HepG2 (cell line): ENCODE measurements around the gene CD19. TPM values are rescaled to one million over a fixed set of nuclear protein-coding genes. Genes with fewer than 3 reads are reported as not detected.

Source experiments
- ARNT ChIP-seq: fragments of 450-650 bp; IDR thresholded peaks from 2 replicates; pipeline ENCODE4 v1.6.1; 2017
- CHD2 ChIP-seq: IDR thresholded peaks from 2 replicates; pipeline ENCODE4 v1.6.1; 2011; ENCODE audit warnings: low read depth, low read length, improper control_type of control experiment
- CREB1 ChIP-seq, 2 experiments: fragments of 450-650 bp in 1 of 2; IDR thresholded peaks; 2 replicates each; pipeline ENCODE4 v1.6.1; 2016 to 2017; ENCODE audit warnings: control low read depth in 1 of 2, mild to moderate bottlenecking in 1 of 2, missing compliant biosample characterization in 1 of 2, missing genetic modification characterization in 1 of 2
- EEA1 ChIP-seq: sonication (generic); formaldehyde crosslinking; IDR thresholded peaks from 2 replicates; pipeline ENCODE4 v1.5.1; 2020; ENCODE audit warnings: mild to moderate bottlenecking, missing genetic modification reagents, borderline replicate concordance
- FLYWCH1 ChIP-seq: sonication (generic); formaldehyde crosslinking; IDR thresholded peaks from 2 replicates; pipeline ENCODE4 v1.8.1; 2023; ENCODE audit warnings: mild to moderate bottlenecking, missing genetic modification reagents
- FOXM1 ChIP-seq: sonication (generic); formaldehyde crosslinking; IDR thresholded peaks from 2 replicates; pipeline ENCODE4 v1.5.0; 2020; ENCODE audit warnings: missing genetic modification reagents
- FOXP1 ChIP-seq, 2 experiments: fragments of 450-650 bp in 1 of 2; IDR thresholded peaks; 2 replicates each; pipeline ENCODE4 v1.6.1; 2017 to 2018; ENCODE audit warnings: antibody characterized with exemption in 1 of 2
- GATAD2A ChIP-seq: IDR thresholded peaks from 2 replicates; pipeline ENCODE4 v1.6.1; 2016
- NFIC ChIP-seq: IDR thresholded peaks from 2 replicates; pipeline ENCODE4 v1.6.1; 2012; ENCODE audit warnings: mild to moderate bottlenecking, low read length, inconsistent platforms
- POGZ ChIP-seq: sonication (generic); formaldehyde crosslinking; IDR thresholded peaks from 2 replicates; pipeline ENCODE4 v1.4.0; 2020; ENCODE audit warnings: mild to moderate bottlenecking, missing genetic modification reagents
- RNF2 ChIP-seq: fragments of 450-650 bp; conservative IDR thresholded peaks from 2 replicates; pipeline ENCODE4 v1.6.1; 2016; ENCODE audit warnings: low read depth
- SIN3A ChIP-seq: IDR thresholded peaks from 2 replicates; pipeline ENCODE4 v1.6.1; 2011; ENCODE audit warnings: low read depth, mild to moderate bottlenecking, control low read depth, low read length, borderline replicate concordance
- ZBTB42 ChIP-seq: sonication (generic); formaldehyde crosslinking; IDR thresholded peaks from 2 replicates; pipeline ENCODE4 v1.5.0; 2020; ENCODE audit warnings: mild to moderate bottlenecking, missing genetic modification reagents
- ZNF124 ChIP-seq: sonication (generic); formaldehyde crosslinking; IDR thresholded peaks from 2 replicates; pipeline ENCODE4 v1.4.0; 2020; ENCODE audit warnings: missing genetic modification reagents
- ZNF234 ChIP-seq: sonication (generic); formaldehyde crosslinking; conservative IDR thresholded peaks from 2 replicates; pipeline ENCODE4 v1.5.1; 2020; ENCODE audit warnings: mild to moderate bottlenecking, missing genetic modification reagents
- ZNF570 ChIP-seq: sonication (generic); formaldehyde crosslinking; IDR thresholded peaks from 2 replicates; pipeline ENCODE4 v1.4.0; 2020; ENCODE audit warnings: mild to moderate bottlenecking, missing genetic modification reagents, borderline replicate concordance
- ZNF607 ChIP-seq: sonication (generic); formaldehyde crosslinking; IDR thresholded peaks from 2 replicates; pipeline ENCODE4 v1.5.1; 2020; ENCODE audit warnings: missing genetic modification reagents, mild to moderate bottlenecking, borderline replicate concordance
- ZNF792 ChIP-seq: IDR thresholded peaks from 2 replicates; pipeline ENCODE4 v1.6.1; 2016
- polyA plus RNA-seq, 8 experiments: library from polyadenylated mRNA; depleted of rRNA in 3 of 8; stranded (reverse) in 7 of 8; unstranded in 1 of 8; fragments of >200 nt; fragmentation: Illumina TruSeq in 4 of 8; extraction: Trizol in 4 of 8; gene quantifications; 2 replicates each; pipeline versions ENCODE4 v1.2.1 to v1.2.3, GENCODE V29; 2011 to 2016; ENCODE audit warnings: low read depth in 4 of 8, missing spikeins in 1 of 8, mixed read lengths in 1 of 8; ENCODE audit not compliant: insufficient read depth in 1 of 8
- total RNA-seq, 5 experiments: library from RNA; depleted of rRNA; stranded (reverse); fragments of >200 nt; fragmentation: Illumina TruSeq; extraction: Trizol; gene quantifications; 2 replicates each; pipeline ENCODE4 v1.2.3, GENCODE V29; 2016; ENCODE audit warnings: low read depth in 1 of 5
- TF ChIP-seq, protein P1 (sequence below): sonication (generic); formaldehyde crosslinking; IDR thresholded peaks from 2 replicates; pipeline ENCODE4 v1.4.0; 2020; ENCODE audit warnings: missing genetic modification reagents
- TF ChIP-seq, protein P2 (sequence below): sonication (generic); formaldehyde crosslinking; IDR thresholded peaks from 2 replicates; pipeline ENCODE4 v1.5.1; 2020; ENCODE audit warnings: mild to moderate bottlenecking, missing genetic modification reagents, moderate library complexity
- TF ChIP-seq, protein P3 (sequence below): sonication (generic); formaldehyde crosslinking; IDR thresholded peaks from 2 replicates; pipeline ENCODE4 v1.4.0; 2020; ENCODE audit warnings: mild to moderate bottlenecking, missing genetic modification reagents, borderline replicate concordance

The CD19 gene
- total and polyA plus RNA-seq, 2 of the 13 experiments (the other 11 are each of a cell fraction or from before 2014, with no cell fraction given) = 0.55 to 1.1 TPM

DNA sequence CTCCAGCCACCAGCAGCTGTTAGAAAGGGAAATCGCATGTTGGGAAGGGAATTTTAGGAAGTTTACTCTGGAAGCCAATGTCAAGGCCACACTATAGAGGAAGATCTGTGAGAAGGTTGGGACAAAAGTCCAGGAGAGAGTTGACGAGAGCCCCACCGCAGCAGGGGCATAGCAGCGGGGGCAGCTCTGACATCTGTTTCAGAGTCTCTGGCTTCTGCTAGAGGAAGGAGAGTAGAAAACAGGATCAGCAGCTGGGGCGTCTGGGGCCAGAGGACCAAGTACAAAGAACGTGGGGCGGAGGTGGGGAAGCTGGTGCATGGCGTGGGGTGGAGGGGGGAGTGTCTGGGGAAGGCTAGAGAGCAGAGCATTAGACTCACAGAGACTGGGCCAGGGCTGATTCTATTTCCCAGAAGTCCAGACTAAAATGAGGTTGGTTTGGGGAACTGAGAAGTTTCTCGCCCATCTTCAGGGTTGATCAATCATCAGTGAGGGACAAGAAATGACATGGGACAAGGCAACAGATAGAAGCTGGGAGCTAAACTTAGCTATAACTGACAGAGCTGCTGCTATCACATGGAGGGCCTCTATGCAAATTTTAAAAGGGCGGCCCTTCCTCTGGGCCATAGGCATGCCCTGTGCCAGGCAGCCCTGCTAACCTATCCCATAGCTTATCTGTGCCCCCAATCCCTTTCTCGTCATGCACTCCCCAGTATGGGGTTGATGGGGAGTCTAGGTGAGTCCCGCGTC, 7.9 kb upstream of the CD19 start (continued):
- TF ChIP-seq, protein P1, sequence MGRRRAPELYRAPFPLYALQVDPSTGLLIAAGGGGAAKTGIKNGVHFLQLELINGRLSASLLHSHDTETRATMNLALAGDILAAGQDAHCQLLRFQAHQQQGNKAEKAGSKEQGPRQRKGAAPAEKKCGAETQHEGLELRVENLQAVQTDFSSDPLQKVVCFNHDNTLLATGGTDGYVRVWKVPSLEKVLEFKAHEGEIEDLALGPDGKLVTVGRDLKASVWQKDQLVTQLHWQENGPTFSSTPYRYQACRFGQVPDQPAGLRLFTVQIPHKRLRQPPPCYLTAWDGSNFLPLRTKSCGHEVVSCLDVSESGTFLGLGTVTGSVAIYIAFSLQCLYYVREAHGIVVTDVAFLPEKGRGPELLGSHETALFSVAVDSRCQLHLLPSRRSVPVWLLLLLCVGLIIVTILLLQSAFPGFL (CRISPR knock-in tag) = no peak
- TF ChIP-seq RNF2 = no peak
- no peak for TF ChIP-seq ZNF124 (CRISPR knock-in tag)
- TF ChIP-seq GATAD2A (CRISPR knock-in tag) = peak; percentile 59; the same call in 1 of the 2 replicates
- TF ChIP-seq ZNF570 = no peak
- TF ChIP-seq, protein P2, sequence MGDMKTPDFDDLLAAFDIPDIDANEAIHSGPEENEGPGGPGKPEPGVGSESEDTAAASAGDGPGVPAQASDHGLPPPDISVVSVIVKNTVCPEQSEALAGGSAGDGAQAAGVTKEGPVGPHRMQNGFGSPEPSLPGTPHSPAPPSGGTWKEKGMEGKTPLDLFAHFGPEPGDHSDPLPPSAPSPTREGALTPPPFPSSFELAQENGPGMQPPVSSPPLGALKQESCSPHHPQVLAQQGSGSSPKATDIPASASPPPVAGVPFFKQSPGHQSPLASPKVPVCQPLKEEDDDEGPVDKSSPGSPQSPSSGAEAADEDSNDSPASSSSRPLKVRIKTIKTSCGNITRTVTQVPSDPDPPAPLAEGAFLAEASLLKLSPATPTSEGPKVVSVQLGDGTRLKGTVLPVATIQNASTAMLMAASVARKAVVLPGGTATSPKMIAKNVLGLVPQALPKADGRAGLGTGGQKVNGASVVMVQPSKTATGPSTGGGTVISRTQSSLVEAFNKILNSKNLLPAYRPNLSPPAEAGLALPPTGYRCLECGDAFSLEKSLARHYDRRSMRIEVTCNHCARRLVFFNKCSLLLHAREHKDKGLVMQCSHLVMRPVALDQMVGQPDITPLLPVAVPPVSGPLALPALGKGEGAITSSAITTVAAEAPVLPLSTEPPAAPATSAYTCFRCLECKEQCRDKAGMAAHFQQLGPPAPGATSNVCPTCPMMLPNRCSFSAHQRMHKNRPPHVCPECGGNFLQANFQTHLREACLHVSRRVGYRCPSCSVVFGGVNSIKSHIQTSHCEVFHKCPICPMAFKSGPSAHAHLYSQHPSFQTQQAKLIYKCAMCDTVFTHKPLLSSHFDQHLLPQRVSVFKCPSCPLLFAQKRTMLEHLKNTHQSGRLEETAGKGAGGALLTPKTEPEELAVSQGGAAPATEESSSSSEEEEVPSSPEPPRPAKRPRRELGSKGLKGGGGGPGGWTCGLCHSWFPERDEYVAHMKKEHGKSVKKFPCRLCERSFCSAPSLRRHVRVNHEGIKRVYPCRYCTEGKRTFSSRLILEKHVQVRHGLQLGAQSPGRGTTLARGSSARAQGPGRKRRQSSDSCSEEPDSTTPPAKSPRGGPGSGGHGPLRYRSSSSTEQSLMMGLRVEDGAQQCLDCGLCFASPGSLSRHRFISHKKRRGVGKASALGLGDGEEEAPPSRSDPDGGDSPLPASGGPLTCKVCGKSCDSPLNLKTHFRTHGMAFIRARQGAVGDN = no peak
- no peak for TF ChIP-seq CREB1 (IDR thresholded peaks at IDR 0.05)
- 0 out of 2 replicates have a peak, but pooled peaks have one; percentile 3 for TF ChIP-seq CREB1 (CRISPR knock-in tag; IDR thresholded peaks at IDR 0.05)
- TF ChIP-seq FLYWCH1 = no peak
- TF ChIP-seq, protein P3, sequence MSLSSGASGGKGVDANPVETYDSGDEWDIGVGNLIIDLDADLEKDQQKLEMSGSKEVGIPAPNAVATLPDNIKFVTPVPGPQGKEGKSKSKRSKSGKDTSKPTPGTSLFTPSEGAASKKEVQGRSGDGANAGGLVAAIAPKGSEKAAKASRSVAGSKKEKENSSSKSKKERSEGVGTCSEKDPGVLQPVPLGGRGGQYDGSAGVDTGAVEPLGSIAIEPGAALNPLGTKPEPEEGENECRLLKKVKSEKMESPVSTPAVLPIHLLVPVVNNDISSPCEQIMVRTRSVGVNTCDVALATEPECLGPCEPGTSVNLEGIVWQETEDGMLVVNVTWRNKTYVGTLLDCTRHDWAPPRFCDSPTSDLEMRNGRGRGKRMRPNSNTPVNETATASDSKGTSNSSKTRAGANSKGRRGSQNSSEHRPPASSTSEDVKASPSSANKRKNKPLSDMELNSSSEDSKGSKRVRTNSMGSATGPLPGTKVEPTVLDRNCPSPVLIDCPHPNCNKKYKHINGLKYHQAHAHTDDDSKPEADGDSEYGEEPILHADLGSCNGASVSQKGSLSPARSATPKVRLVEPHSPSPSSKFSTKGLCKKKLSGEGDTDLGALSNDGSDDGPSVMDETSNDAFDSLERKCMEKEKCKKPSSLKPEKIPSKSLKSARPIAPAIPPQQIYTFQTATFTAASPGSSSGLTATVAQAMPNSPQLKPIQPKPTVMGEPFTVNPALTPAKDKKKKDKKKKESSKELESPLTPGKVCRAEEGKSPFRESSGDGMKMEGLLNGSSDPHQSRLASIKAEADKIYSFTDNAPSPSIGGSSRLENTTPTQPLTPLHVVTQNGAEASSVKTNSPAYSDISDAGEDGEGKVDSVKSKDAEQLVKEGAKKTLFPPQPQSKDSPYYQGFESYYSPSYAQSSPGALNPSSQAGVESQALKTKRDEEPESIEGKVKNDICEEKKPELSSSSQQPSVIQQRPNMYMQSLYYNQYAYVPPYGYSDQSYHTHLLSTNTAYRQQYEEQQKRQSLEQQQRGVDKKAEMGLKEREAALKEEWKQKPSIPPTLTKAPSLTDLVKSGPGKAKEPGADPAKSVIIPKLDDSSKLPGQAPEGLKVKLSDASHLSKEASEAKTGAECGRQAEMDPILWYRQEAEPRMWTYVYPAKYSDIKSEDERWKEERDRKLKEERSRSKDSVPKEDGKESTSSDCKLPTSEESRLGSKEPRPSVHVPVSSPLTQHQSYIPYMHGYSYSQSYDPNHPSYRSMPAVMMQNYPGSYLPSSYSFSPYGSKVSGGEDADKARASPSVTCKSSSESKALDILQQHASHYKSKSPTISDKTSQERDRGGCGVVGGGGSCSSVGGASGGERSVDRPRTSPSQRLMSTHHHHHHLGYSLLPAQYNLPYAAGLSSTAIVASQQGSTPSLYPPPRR (CRISPR knock-in tag) = peak; percentile 57; the same call in 1 of the 2 replicates
- TF ChIP-seq NFIC = no peak
- no peak for TF ChIP-seq FOXP1 (IDR thresholded peaks at IDR 0.05)
- 0 out of 2 replicates have a peak, but pooled peaks have one; percentile 9 for TF ChIP-seq FOXP1 (CRISPR knock-in tag; IDR thresholded peaks at IDR 0.05)
- no peak for TF ChIP-seq ZNF234
- TF ChIP-seq ZBTB42 (CRISPR knock-in tag) = no peak
- no peak for TF ChIP-seq ARNT
- TF ChIP-seq ZNF792 (CRISPR knock-in tag) = no peak
- TF ChIP-seq ZNF607 (CRISPR knock-in tag) = no peak
- TF ChIP-seq FOXM1 (CRISPR knock-in tag) = no peak
- 0 out of 2 replicates have a peak, but pooled peaks have one; percentile 22 for TF ChIP-seq SIN3A
- 0 out of 2 replicates have a peak, but pooled peaks have one; percentile 25 for TF ChIP-seq CHD2
- TF ChIP-seq EEA1 = no peak
- no peak for TF ChIP-seq POGZ (CRISPR knock-in tag)
